ENCODE results near the gene ADORA1.

Gene ADORA1

GRCh38 chr1:203127666-203128430 is at the start of gene ADORA1:
ADORA1 (plus strand) TSS chr1:203127726; CDS start chr1:203128842, 1,116 bp downstream.
- peak; percentile 49 for DNase-seq (ENCODE audit: low spot score)

GRCh38 chr1:203077956-203078355 is 49.6 kb upstream of the ADORA1 start:
- DNase-seq (ENCODE audit: low spot score), result no peak

- no peak for DNase-seq (ENCODE audit: low spot score)
These were observed 49.0 kb upstream of the ADORA1 start for GRCh38 chr1:203078478-203078877.

- DNase-seq (ENCODE audit: low spot score), result no peak
These were observed 47.1 kb upstream of the ADORA1 start for GRCh38 chr1:203080456-203080855.

GRCh38 chr1:203081465-203082230 is 45.9 kb upstream of the ADORA1 start:
- DNase-seq (ENCODE audit: low spot score), result no peak

GRCh38 chr1:203082231-203082505 is 45.4 kb upstream of the ADORA1 start:
- DNase-seq (ENCODE audit: low spot score), result no peak

- DNase-seq (ENCODE audit: low spot score), result no peak
These were observed 44.7 kb upstream of the ADORA1 start for GRCh38 chr1:203082571-203083462.

- no peak for DNase-seq (ENCODE audit: low spot score)
These were observed 44.0 kb upstream of the ADORA1 start for GRCh38 chr1:203083463-203083921.

GRCh38 chr1:203084588-203085527 is 42.7 kb upstream of the ADORA1 start:
- DNase-seq (ENCODE audit: low spot score), result no peak

- DNase-seq (ENCODE audit: low spot score), result no peak
These were observed 41.8 kb upstream of the ADORA1 start, which contains the start of gene MYOG for GRCh38 chr1:203085528-203086406. MYOG (minus strand) TSS chr1:203086012; CDS start chr1:203085961, 51 bp downstream.

GRCh38 chr1:203086992-203087763 is 40.3 kb upstream of the ADORA1 start:
- DNase-seq (ENCODE audit: low spot score), result no peak

- DNase-seq (ENCODE audit: low spot score), result no peak
These were observed 39.1 kb upstream of the ADORA1 start for GRCh38 chr1:203088441-203088840.

GRCh38 chr1:203089001-203089650 is 38.4 kb upstream of the ADORA1 start:
- no peak for DNase-seq (ENCODE audit: low spot score)

- DNase-seq (ENCODE audit: low spot score), result no peak
These were observed 37.9 kb upstream of the ADORA1 start for GRCh38 chr1:203089651-203090045.

- no peak for DNase-seq (ENCODE audit: low spot score)
These were observed 36.9 kb upstream of the ADORA1 start for GRCh38 chr1:203090421-203091198.

GRCh38 chr1:203091199-203091477 is 36.4 kb upstream of the ADORA1 start:
- no peak for DNase-seq (ENCODE audit: low spot score)

- no peak for DNase-seq (ENCODE audit: low spot score)
These were observed 35.7 kb upstream of the ADORA1 start for GRCh38 chr1:203091761-203092330.

Measured in LoVo (cell line).